Measurements from ENCODE around the gene ACKR2.

DNA sequence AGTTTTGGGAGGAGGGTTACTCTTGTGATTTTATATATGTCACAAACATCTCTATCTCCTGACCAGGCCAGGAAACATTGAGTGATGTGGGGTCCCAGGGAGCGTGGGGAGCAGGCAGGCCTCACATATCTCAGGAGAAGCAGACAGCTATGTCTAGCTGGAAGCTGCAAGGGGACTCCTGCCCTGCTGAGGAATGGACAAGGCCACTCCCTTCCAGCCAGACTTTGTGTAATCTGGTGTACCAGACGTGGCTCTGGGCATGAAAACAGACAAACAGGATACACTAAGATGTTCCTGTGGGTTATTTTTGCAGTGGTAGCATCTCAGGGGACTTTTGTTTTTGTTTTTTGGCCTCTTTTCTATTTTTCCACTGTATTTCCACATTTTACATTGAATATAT is 43.2 kb downstream of the ACKR2 start:
- no peak for TF ChIP-seq NR1H2 (CRISPR knock-in tag; IDR thresholded peaks at IDR 0.05)
- no peak for TF ChIP-seq SOX15 (CRISPR knock-in tag; IDR thresholded peaks at IDR 0.05)
- TF ChIP-seq TEAD1 (CRISPR knock-in tag; IDR thresholded peaks at IDR 0.05): no peak
- TF ChIP-seq CTCF (IDR thresholded peaks at IDR 0.05): no peak
- TF ChIP-seq EMX1 (CRISPR knock-in tag; IDR thresholded peaks at IDR 0.05): no peak
- no peak for TF ChIP-seq CREM (CRISPR knock-in tag; IDR thresholded peaks at IDR 0.05)
- no peak for TF ChIP-seq ZNF121 (CRISPR knock-in tag; IDR thresholded peaks at IDR 0.05)
- TF ChIP-seq E2F1 (CRISPR knock-in tag; IDR thresholded peaks at IDR 0.05): no peak
- TF ChIP-seq ZNF263 (CRISPR knock-in tag; IDR thresholded peaks at IDR 0.05; ENCODE audit: low read depth): no peak
- no peak for TF ChIP-seq USF2 (CRISPR knock-in tag; IDR thresholded peaks at IDR 0.05)
- TF ChIP-seq NR2C2 (CRISPR knock-in tag; IDR thresholded peaks at IDR 0.05): no peak
